Mammary epithelial cell (primary cell): Measurements from ENCODE around the gene TEFM.

Experiments
- CTCF ChIP-seq, 2 donors: IDR thresholded peaks in 1 of 2; conservative IDR thresholded peaks in 1 of 2; 2 replicates each; pipeline ENCODE4 v1.5.1; 2011 to 2012; ENCODE audit warnings: inconsistent platforms in 2 of 2, low read length in 2 of 2, mild to moderate bottlenecking in 2 of 2, control low read depth in 1 of 2, low read depth in 1 of 2; ENCODE audit not compliant: insufficient read depth in 1 of 2; ENCODE audit errors: extremely low read depth in 1 of 2
- EZH2 ChIP-seq: IDR thresholded peaks from 2 replicates; pipeline ENCODE4 v1.6.1; 2012; ENCODE audit warnings: low read length, inconsistent platforms, borderline replicate concordance

- TF ChIP-seq CTCF (conservative IDR thresholded peaks at IDR 0.05 in 1 of 2, IDR thresholded peaks at IDR 0.05 in 1 of 2; ENCODE audit: extremely low read depth in 1 of 2, insufficient read depth in 1 of 2, low read depth in 1 of 2, low read length in 2 of 2) (no peak), EZH2 (no peak)
Measured at GRCh38 chr17:30924341-30924740, 18.3 kb upstream of the TEFM start.
